DOHH2 (cell line): ENCODE results near the gene COPS2.

Experiments
- EZH2phosphoT487 ChIP-seq: fragments of 200-600 bp; sonication (generic); IDR thresholded peaks from 2 replicates; pipeline ENCODE4 v1.6.1; 2017; ENCODE audit warnings: borderline replicate concordance, mild to moderate bottlenecking, antibody characterized with exemption, low read length, moderate library complexity, mixed read lengths
- TF ChIP-seq, protein P1 (sequence below): fragments of 200-600 bp; sonication (generic); IDR thresholded peaks from one replicate; pipeline ENCODE4 v1.5.1; 2014; ENCODE audit warnings: antibody characterized with exemption, mild to moderate bottlenecking, low read depth, low read length; ENCODE audit not compliant: poor library complexity, severe bottlenecking

DNA sequence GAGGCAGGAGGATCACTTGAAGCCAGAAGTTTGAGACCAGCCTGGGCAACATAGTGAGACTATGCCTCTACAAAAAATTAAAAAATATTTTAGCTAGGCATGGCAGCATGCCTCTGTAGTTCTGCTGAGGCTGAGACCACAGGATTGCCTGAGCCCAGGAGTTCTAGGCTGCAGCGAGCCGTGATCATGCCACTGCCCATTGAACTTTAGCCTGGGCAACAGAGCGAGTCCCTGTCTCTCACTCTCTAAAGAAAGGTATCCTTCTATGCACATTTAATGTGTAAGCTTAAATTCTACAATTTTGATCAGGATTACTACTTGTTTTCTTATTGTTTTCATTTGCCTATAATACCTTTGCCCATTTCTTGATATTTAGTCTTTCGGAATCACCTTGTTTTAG lies 41.5 kb upstream of the COPS2 start:
- TF ChIP-seq, protein P1, sequence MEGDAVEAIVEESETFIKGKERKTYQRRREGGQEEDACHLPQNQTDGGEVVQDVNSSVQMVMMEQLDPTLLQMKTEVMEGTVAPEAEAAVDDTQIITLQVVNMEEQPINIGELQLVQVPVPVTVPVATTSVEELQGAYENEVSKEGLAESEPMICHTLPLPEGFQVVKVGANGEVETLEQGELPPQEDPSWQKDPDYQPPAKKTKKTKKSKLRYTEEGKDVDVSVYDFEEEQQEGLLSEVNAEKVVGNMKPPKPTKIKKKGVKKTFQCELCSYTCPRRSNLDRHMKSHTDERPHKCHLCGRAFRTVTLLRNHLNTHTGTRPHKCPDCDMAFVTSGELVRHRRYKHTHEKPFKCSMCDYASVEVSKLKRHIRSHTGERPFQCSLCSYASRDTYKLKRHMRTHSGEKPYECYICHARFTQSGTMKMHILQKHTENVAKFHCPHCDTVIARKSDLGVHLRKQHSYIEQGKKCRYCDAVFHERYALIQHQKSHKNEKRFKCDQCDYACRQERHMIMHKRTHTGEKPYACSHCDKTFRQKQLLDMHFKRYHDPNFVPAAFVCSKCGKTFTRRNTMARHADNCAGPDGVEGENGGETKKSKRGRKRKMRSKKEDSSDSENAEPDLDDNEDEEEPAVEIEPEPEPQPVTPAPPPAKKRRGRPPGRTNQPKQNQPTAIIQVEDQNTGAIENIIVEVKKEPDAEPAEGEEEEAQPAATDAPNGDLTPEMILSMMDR: no peak
- no peak for TF ChIP-seq EZH2phosphoT487
